ENCODE measurements around the gene CD40. TPM values are rescaled to one million over a fixed set of nuclear protein-coding genes. Genes with fewer than 3 reads are reported as not detected.

Gene CD40
- 1.1 and 2.0 TPM in 2 replicates for total RNA-seq

GRCh38 chr20:46117704-46118467 is at the start of gene CD40:
CD40 (plus strand) TSS chr20:46118314; CDS start chr20:46118344, 30 bp downstream.

GRCh38 chr20:46089417-46090388 is 28.4 kb upstream of the CD40 start, which contains the start of gene NCOA5:
NCOA5 (minus strand) TSS chr20:46089962; CDS start chr20:46079424, 10,538 bp downstream.

Other genes with a start within 250 kb of the CD40 start
- gene ZSWIM1, start 237.1 kb upstream of the CD40 start, total RNA-seq = 3.3 and 4.0 TPM in 2 replicates
- 0.62 and 1.5 TPM in 2 replicates for gene SPATA25, start 230.7 kb upstream of the CD40 start, total RNA-seq
- 6.1 and 6.5 TPM in 2 replicates for gene NEURL2, start 227.1 kb upstream of the CD40 start, total RNA-seq
- 50.4 and 69.5 TPM in 2 replicates for gene CTSA, start 227.0 kb upstream of the CD40 start, total RNA-seq
- 7.0 and 23.5 TPM in 2 replicates for gene PLTP, start 206.2 kb upstream of the CD40 start, total RNA-seq
- 11.5 and 12.9 TPM in 2 replicates for gene PCIF1, start 183.6 kb upstream of the CD40 start, total RNA-seq
- gene ZNF335, start 146.1 kb upstream of the CD40 start, total RNA-seq = 13.6 and 17.9 TPM in 2 replicates
- gene MMP9, start 109.4 kb upstream of the CD40 start, total RNA-seq = under 0.01 and 0.77 TPM in 2 replicates
- under 0.01 TPM in 1 of 2 replicates, not detected in the other for gene SLC12A5, start 89.1 kb upstream of the CD40 start, total RNA-seq
- gene NCOA5, start 28.4 kb upstream of the CD40 start, total RNA-seq = 9.2 and 11.1 TPM in 2 replicates
- under 0.01 TPM in 1 of 2 replicates, not detected in the other for gene CDH22, start 190.2 kb downstream of the CD40 start, total RNA-seq